ENCODE results near the gene CALML6. TPM values are rescaled to one million over a fixed set of nuclear protein-coding genes. Genes with fewer than 3 reads are reported as not detected.

CALML6 gene
- total RNA-seq, 1 experiment from 2014 or later = 1.4 TPM

DNA sequence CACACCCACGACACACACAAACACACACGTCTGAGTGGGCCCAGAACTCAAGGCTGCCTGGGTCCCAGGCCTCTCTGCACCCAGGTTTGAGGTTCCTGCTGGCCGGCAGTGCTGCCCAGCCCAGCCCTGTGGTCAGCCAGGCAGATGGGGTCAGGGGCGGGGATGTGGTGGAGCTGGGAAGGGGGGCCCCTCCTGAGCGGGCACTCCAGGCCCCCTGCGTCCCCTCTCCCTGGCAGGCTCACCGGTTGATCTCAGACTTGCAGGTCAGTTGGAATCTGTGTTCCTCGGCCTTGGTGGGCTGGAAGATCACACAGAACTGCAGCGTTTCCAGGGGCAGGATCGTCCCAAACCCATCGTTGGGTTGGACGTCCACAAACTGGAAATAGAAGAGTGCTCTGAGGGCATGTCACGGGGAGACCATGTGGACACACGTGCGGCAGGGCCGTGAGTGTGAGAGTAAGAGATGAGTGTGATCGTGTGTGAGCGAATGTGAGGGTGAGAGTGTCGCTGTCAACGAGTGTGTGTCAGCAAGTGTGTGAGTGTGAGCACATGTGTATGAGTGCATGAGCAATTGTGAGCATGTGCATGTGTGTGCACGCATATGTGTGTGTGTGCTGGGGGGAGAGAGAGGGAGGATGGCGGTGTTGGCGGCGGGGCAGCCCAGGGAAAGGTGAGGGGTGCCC lies 23.7 kb downstream of the CALML6 start:
- CTCF ChIA-PET = no interaction called here

DNA sequence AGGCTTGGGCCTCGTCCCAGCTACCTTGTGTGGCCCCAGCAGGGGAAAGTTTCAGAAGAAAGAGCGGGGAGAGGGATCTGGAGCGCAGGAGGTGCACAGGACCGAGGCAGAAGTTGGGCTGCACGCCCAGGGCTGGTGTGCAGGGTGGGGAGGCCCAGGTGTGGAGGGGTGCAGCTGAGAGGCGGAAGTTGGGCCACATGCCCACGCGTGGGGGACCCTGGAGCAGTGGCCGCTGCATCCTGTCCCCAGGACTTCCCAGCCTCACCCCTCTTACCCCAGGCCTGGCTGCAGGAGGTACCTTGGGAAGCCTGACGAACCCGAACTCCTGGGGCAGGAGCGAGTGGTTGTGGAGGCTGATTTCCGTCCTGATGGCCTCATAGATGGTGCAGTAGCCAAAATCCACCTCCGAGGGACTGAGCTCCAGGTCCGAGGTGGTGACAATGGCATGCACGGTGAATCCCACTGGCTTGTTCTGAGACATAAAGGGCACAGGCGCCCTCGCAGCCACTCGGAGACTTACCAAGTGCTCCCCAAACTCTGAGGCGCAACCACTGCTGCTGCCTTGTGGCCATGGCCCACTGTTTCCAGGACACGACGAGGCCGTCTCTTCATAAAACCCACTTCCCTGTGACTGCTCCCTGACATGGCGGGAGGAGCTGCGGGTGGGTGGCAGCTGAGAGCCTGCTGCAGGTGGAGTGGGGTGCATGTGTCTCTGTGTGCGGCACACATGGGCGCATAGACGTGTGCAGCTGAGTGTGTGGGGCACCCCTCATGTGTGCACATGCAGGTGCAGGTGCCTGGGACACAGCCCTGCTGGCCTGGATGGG lies 24.4 kb downstream of the CALML6 start:
- Mint-ChIP-seq H3K9me3 (ENCODE audit: unreplicated experiment) (no peaks in the 10 kb centered on the region), H3K27me3 (ENCODE audit: insufficient read depth, unreplicated experiment) (no peaks in the 10 kb centered on the region), H3K36me3 (ENCODE audit: insufficient read depth, unreplicated experiment) (no peaks in the 10 kb centered on the region), H3K4me3 (ENCODE audit: unreplicated experiment) (no peak overlapping the region), H3K4me1 (ENCODE audit: low read depth, unreplicated experiment) (no peaks in the 10 kb centered on the region), H3K27ac (ENCODE audit: unreplicated experiment) (no peak overlapping the region)
- BruUV-seq (replicated peaks) = no TSS peak
- Histone ChIP-seq H3K4me1 (no peaks in the 10 kb centered on the region), H3K4me3 (ENCODE audit: low read depth, low read length) (no peak overlapping the region), H3K36me3 (ENCODE audit: control insufficient read depth, insufficient read depth, low read length) (no peaks in the 10 kb centered on the region), H3K27me3 (replicated peaks; ENCODE audit: control insufficient read depth, insufficient read depth, low read length) (no peaks in the 10 kb centered on the region), H3K9me3 (no peaks in the 10 kb centered on the region)
- ChIA-PET CTCF (no interaction called here), POLR2A (no interaction called here)
- DNase-seq = no peak
- intact Hi-C loops (cut with micrococcal nuclease; ENCODE audit: unreplicated experiment) = no loop called here
- TF ChIP-seq, protein P1, sequence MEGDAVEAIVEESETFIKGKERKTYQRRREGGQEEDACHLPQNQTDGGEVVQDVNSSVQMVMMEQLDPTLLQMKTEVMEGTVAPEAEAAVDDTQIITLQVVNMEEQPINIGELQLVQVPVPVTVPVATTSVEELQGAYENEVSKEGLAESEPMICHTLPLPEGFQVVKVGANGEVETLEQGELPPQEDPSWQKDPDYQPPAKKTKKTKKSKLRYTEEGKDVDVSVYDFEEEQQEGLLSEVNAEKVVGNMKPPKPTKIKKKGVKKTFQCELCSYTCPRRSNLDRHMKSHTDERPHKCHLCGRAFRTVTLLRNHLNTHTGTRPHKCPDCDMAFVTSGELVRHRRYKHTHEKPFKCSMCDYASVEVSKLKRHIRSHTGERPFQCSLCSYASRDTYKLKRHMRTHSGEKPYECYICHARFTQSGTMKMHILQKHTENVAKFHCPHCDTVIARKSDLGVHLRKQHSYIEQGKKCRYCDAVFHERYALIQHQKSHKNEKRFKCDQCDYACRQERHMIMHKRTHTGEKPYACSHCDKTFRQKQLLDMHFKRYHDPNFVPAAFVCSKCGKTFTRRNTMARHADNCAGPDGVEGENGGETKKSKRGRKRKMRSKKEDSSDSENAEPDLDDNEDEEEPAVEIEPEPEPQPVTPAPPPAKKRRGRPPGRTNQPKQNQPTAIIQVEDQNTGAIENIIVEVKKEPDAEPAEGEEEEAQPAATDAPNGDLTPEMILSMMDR (IDR thresholded peaks at IDR 0.05; ENCODE audit: insufficient read depth in 1 of 2, low read depth in 1 of 2, low read length in 1 of 2, severe bottlenecking in 1 of 2, unreplicated experiment in 1 of 2) = no peak

More for the DNA sequence above, 23.7 kb downstream of the CALML6 start:
- intact Hi-C loops (cut with micrococcal nuclease; ENCODE audit: unreplicated experiment) = no loop called here
- no peaks in the 10 kb centered on the region for H3K4me1 Mint-ChIP-seq (ENCODE audit: low read depth, unreplicated experiment)
- BruUV-seq (replicated peaks) = no TSS peak
- Histone ChIP-seq H3K4me3 (ENCODE audit: low read depth, low read length) (no peak overlapping the region), H3K36me3 (ENCODE audit: control insufficient read depth, insufficient read depth, low read length) (no peaks in the 10 kb centered on the region), H3K4me1 (no peaks in the 10 kb centered on the region), H3K27me3 (replicated peaks; ENCODE audit: control insufficient read depth, insufficient read depth, low read length) (no peaks in the 10 kb centered on the region), H3K9me3 (no peaks in the 10 kb centered on the region)
- TF ChIP-seq, protein P1 (IDR thresholded peaks at IDR 0.05; ENCODE audit: insufficient read depth in 1 of 2, low read depth in 1 of 2, low read length in 1 of 2, severe bottlenecking in 1 of 2, unreplicated experiment in 1 of 2) = no peak
- H3K27ac Mint-ChIP-seq (ENCODE audit: unreplicated experiment) = no peak overlapping the region
- H3K27me3 Mint-ChIP-seq (ENCODE audit: insufficient read depth, unreplicated experiment) = no peaks in the 10 kb centered on the region
- H3K4me3 Mint-ChIP-seq (ENCODE audit: unreplicated experiment) = no peak overlapping the region
- no peaks in the 10 kb centered on the region for H3K9me3 Mint-ChIP-seq (ENCODE audit: unreplicated experiment)
- POLR2A ChIA-PET = no interaction called here
- H3K36me3 Mint-ChIP-seq (ENCODE audit: insufficient read depth, unreplicated experiment) = no peaks in the 10 kb centered on the region
- no peak for DNase-seq

DNA sequence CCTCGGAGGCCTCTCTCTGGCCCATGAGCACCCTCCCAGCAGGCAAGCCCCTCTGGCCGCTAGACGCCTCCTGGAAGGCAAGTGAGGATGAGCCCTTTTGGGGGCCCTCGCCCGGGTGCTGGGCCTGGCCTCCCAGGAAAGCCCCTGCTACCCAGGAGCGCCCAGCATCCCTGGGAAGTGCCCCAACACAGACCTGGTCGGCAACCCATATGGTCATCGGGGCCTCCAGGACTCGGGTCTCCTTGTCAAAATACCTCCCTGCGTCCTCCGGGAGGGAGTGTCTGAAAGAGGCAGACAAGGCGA lies 25.0 kb downstream of the CALML6 start:
- ChIA-PET POLR2A (no interaction called here), CTCF (no interaction called here)
- Histone ChIP-seq H3K27me3 (replicated peaks; ENCODE audit: control insufficient read depth, insufficient read depth, low read length) (no peaks in the 10 kb centered on the region), H3K36me3 (ENCODE audit: control insufficient read depth, insufficient read depth, low read length) (no peaks in the 10 kb centered on the region), H3K4me1 (no peaks in the 10 kb centered on the region), H3K4me3 (ENCODE audit: low read depth, low read length) (no peak overlapping the region), H3K9me3 (no peaks in the 10 kb centered on the region)
- TF ChIP-seq, protein P1 (IDR thresholded peaks at IDR 0.05; ENCODE audit: insufficient read depth in 1 of 2, low read depth in 1 of 2, low read length in 1 of 2, severe bottlenecking in 1 of 2, unreplicated experiment in 1 of 2) = no peak
- H3K9me3 Mint-ChIP-seq (ENCODE audit: unreplicated experiment) = no peaks in the 10 kb centered on the region
- H3K4me1 Mint-ChIP-seq (ENCODE audit: low read depth, unreplicated experiment) = no peaks in the 10 kb centered on the region
- intact Hi-C loops (cut with micrococcal nuclease; ENCODE audit: unreplicated experiment) = no loop called here
- H3K36me3 Mint-ChIP-seq (ENCODE audit: insufficient read depth, unreplicated experiment) = no peaks in the 10 kb centered on the region
- no peak for DNase-seq
- no peak overlapping the region for H3K4me3 Mint-ChIP-seq (ENCODE audit: unreplicated experiment)
- H3K27me3 Mint-ChIP-seq (ENCODE audit: insufficient read depth, unreplicated experiment) = no peaks in the 10 kb centered on the region
- no peak overlapping the region for H3K27ac Mint-ChIP-seq (ENCODE audit: unreplicated experiment)
- BruUV-seq (replicated peaks) = no TSS peak
